GM23338 (cell line): ENCODE measurements around the gene S100A12. TPM values are rescaled to one million over a fixed set of nuclear protein-coding genes. Genes with fewer than 3 reads are reported as not detected.
A peak's percentile ranks its signal among the peaks of the same experiment; 100 is the strongest.

Source experiments
- ATAC-seq: fragments of 200-7000 bp; cut with Tn5 transposase; 3 replicates; pipeline ENCODE4 v1.9.1; 2020
- DNase-seq: peaks from one replicate; pipeline ENCODE4 v3.0.0-alpha.2; 2015; ENCODE audit warnings: low spot score
- H2AFZ ChIP-seq: fragments of 200-600 bp; sonication (generic); 2 replicates; pipeline ENCODE4 v1.8.0; 2016; ENCODE audit warnings: antibody characterized with exemption, mild to moderate bottlenecking, moderate library complexity
- H3F3A ChIP-seq: fragments of 200-600 bp; sonication (generic); replicated peaks from 2 replicates; pipeline ENCODE4 v1.8.0; 2017; ENCODE audit warnings: antibody characterized with exemption, mixed run types, low read depth
- H3K27ac ChIP-seq: fragments of 200-600 bp; sonication (generic); 2 replicates; pipeline ENCODE4 v1.6.1; 2016; ENCODE audit warnings: low read depth
- H3K27me3 ChIP-seq: fragments of 200-600 bp; sonication (generic); 2 replicates; pipeline ENCODE4 v1.8.0; 2016; ENCODE audit warnings: mild to moderate bottlenecking, mixed run types, moderate library complexity; ENCODE audit not compliant: insufficient read depth
- H3K36me3 ChIP-seq: fragments of 200-600 bp; sonication (generic); 2 replicates; pipeline ENCODE4 v1.8.0; 2016; ENCODE audit warnings: mild to moderate bottlenecking; ENCODE audit not compliant: insufficient read depth
- H3K4me1 ChIP-seq: fragments of 200-600 bp; sonication (generic); 2 replicates; pipeline ENCODE4 v1.8.0; 2016; ENCODE audit warnings: mild to moderate bottlenecking, moderate library complexity; ENCODE audit not compliant: insufficient read depth
- H3K4me2 ChIP-seq: fragments of 200-600 bp; sonication (generic); 2 replicates; pipeline ENCODE4 v1.7.1; 2017; ENCODE audit warnings: mixed run types
- H3K4me3 ChIP-seq: fragments of 200-600 bp; sonication (generic); 2 replicates; pipeline ENCODE4 v1.6.1; 2016; ENCODE audit warnings: mixed run types
- H3K79me2 ChIP-seq: fragments of 200-600 bp; sonication (generic); replicated peaks from 2 replicates; pipeline ENCODE4 v1.8.0; 2017; ENCODE audit warnings: mild to moderate bottlenecking; ENCODE audit not compliant: insufficient read depth
- H3K9me2 ChIP-seq: fragments of 200-600 bp; sonication (generic); 2 replicates; pipeline ENCODE4 v1.8.0; 2017; ENCODE audit not compliant: insufficient read depth
- H4K20me1 ChIP-seq: fragments of 200-600 bp; sonication (generic); replicated peaks from 2 replicates; pipeline ENCODE4 v1.8.0; 2017; ENCODE audit warnings: mild to moderate bottlenecking; ENCODE audit not compliant: insufficient read depth
- H3K27ac Mint-ChIP-seq: 2 replicates; pipeline ENCODE4 v1.8.0; 2020; ENCODE audit warnings: inconsistent platforms, mild to moderate bottlenecking, moderate library complexity, mixed read lengths
- H3K27me3 Mint-ChIP-seq: 3 replicates; pipeline ENCODE4 v1.8.0; 2022; ENCODE audit warnings: low read depth, mild to moderate bottlenecking, moderate library complexity, mixed read lengths, inconsistent platforms; ENCODE audit not compliant: insufficient read depth, poor library complexity
- H3K36me3 Mint-ChIP-seq: 3 replicates; pipeline ENCODE4 v1.8.0; 2021; ENCODE audit warnings: low read depth, mild to moderate bottlenecking, inconsistent platforms, moderate library complexity, mixed read lengths
- H3K4me1 Mint-ChIP-seq: 3 replicates; pipeline ENCODE4 v1.8.0; 2020; ENCODE audit warnings: mild to moderate bottlenecking, inconsistent platforms, mixed read lengths
- H3K4me3 Mint-ChIP-seq: 3 replicates; pipeline ENCODE4 v1.8.0; 2021; ENCODE audit warnings: moderate library complexity, mild to moderate bottlenecking, inconsistent platforms, mixed read lengths
- H3K9me3 Mint-ChIP-seq: 3 replicates; pipeline ENCODE4 v1.8.0; 2020; ENCODE audit warnings: moderate library complexity, mild to moderate bottlenecking, inconsistent platforms, mixed read lengths
- CREB1 ChIP-seq: fragments of 250-450 bp; sonication (Bioruptor Pico); IDR thresholded peaks from 2 replicates; pipeline ENCODE4 v1.5.0; 2020; ENCODE audit warnings: low read depth, mild to moderate bottlenecking, moderate library complexity
- EZH2 ChIP-seq: fragments of 200-600 bp; sonication (generic); IDR thresholded peaks from one replicate; pipeline ENCODE4 v1.8.0; 2017; ENCODE audit warnings: antibody characterized with exemption, mild to moderate bottlenecking, low read depth; ENCODE audit not compliant: unreplicated experiment
- EZH2phosphoT487 ChIP-seq: fragments of 200-600 bp; sonication (generic); IDR thresholded peaks from one replicate; pipeline ENCODE4 v1.8.1; 2018; ENCODE audit warnings: antibody characterized with exemption; ENCODE audit not compliant: unreplicated experiment
- JUNB ChIP-seq: IDR thresholded peaks from one replicate; pipeline ENCODE4 v1.6.1; 2016; ENCODE audit warnings: antibody characterized with exemption; ENCODE audit not compliant: unreplicated experiment
- NANOG ChIP-seq: IDR thresholded peaks from 2 replicates; pipeline ENCODE4 v1.6.1; 2016; ENCODE audit warnings: antibody characterized with exemption, borderline replicate concordance
- POLR2AphosphoS5 ChIP-seq: IDR thresholded peaks from 2 replicates; pipeline ENCODE4 v1.6.1; 2016; ENCODE audit warnings: antibody characterized with exemption, low read depth
- STAT1 ChIP-seq: IDR thresholded peaks from one replicate; pipeline ENCODE4 v1.6.1; 2016; ENCODE audit warnings: antibody characterized with exemption; ENCODE audit not compliant: unreplicated experiment
- ZNF114 ChIP-seq: fragments of 250-450 bp; sonication (Bioruptor Pico); IDR thresholded peaks from 2 replicates; pipeline ENCODE4 v1.5.0; 2020; ENCODE audit warnings: mild to moderate bottlenecking, moderate library complexity
- ZNF331 ChIP-seq: fragments of 250-450 bp; sonication (Bioruptor Pico); IDR thresholded peaks from 2 replicates; pipeline ENCODE4 v1.5.0; 2020; ENCODE audit warnings: low read depth, mild to moderate bottlenecking, moderate library complexity
- polyA plus RNA-seq: library from polyadenylated mRNA; unstranded; fragments of >200 nt; fragmentation: Nextera tagmentation; extraction: Ambion mirVana; gene quantifications from 2 replicates; pipeline ENCODE4 v1.2.1, GENCODE V29; 2016
- total RNA-seq: library from RNA; depleted of rRNA; stranded (reverse); fragments of >200 nt; shearing (Covaris generic); gene quantifications from 2 replicates; pipeline ENCODE4 v1.2.3, GENCODE V29; 2014
- TF ChIP-seq, protein P1 (sequence below): IDR thresholded peaks from one replicate; pipeline ENCODE4 v1.6.1; 2018; ENCODE audit warnings: antibody characterized with exemption; ENCODE audit not compliant: unreplicated experiment
- TF ChIP-seq, protein P2 (sequence below), 2 experiments: fragments of 200-600 bp in 1 of 2; sonication (generic) in 1 of 2; conservative IDR thresholded peaks; 2 replicates each; pipeline versions ENCODE4 v1.5.1 to v1.6.1; 2016 to 2017; ENCODE audit warnings: antibody characterized with exemption in 2 of 2, low read depth in 2 of 2, mild to moderate bottlenecking in 2 of 2, moderate library complexity in 1 of 2
- TF ChIP-seq, protein P3 (sequence below): IDR thresholded peaks from 2 replicates; pipeline ENCODE4 v1.6.1; 2016; ENCODE audit warnings: antibody characterized with exemption

The S100A12 gene
- total and polyA plus RNA-seq, 2 experiments from 2014 or later: not detected

DNA sequence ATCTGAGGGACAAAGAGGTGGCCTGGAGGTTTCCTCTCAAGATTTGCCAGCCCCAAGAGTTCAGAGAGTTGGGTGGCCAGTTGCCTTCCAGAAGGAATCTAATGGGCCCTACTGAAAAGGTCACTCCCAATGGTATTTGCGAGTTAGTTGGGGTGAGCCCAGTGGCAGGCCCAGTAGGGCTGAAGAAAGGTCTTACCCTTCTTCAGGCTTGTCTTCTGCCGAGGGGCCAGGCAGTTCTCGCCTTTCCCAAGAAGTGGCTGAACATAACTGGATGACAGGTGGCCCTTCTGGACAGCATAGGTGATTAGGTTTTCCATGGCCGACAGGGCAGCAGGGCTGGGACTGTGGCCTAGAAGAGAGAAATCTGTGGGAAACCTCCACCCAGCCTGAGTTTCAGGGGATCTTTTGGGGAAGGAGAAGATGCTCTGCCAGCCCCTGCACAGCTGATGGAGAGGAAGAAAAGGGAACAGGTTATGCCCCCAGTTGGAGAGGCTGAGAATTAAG lies 33.9 kb downstream of the S100A12 start (continued):
- TF ChIP-seq, protein P1, sequence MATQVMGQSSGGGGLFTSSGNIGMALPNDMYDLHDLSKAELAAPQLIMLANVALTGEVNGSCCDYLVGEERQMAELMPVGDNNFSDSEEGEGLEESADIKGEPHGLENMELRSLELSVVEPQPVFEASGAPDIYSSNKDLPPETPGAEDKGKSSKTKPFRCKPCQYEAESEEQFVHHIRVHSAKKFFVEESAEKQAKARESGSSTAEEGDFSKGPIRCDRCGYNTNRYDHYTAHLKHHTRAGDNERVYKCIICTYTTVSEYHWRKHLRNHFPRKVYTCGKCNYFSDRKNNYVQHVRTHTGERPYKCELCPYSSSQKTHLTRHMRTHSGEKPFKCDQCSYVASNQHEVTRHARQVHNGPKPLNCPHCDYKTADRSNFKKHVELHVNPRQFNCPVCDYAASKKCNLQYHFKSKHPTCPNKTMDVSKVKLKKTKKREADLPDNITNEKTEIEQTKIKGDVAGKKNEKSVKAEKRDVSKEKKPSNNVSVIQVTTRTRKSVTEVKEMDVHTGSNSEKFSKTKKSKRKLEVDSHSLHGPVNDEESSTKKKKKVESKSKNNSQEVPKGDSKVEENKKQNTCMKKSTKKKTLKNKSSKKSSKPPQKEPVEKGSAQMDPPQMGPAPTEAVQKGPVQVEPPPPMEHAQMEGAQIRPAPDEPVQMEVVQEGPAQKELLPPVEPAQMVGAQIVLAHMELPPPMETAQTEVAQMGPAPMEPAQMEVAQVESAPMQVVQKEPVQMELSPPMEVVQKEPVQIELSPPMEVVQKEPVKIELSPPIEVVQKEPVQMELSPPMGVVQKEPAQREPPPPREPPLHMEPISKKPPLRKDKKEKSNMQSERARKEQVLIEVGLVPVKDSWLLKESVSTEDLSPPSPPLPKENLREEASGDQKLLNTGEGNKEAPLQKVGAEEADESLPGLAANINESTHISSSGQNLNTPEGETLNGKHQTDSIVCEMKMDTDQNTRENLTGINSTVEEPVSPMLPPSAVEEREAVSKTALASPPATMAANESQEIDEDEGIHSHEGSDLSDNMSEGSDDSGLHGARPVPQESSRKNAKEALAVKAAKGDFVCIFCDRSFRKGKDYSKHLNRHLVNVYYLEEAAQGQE: no peak
- TF ChIP-seq EZH2phosphoT487: no peak

DNA sequence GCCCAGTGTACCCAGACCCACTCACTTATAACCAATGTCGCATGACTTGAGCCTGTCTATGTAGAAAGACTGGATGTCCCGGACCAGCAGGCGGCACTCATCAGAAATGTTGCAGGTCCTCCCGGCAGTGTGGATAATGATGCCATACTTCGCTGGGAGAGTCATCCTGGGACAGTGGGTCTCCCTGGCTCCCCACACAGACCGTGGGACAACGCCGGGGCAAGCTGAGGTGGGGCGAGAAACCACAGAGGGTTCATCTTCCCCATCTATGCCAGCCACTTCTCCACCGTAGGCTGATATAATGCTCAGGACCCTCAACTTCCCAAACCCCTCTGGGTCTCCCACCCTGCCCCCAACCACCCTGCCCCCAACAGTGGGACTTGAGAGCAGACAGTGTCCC lies 35.1 kb downstream of the S100A12 start:
- Histone ChIP-seq H3K27me3 (no peaks in the 10 kb centered on the region), H3K9me2 (peaks cover 22% of the 10 kb centered on the region), H3K36me3 (no peaks in the 10 kb centered on the region), H3K4me2 (no peak overlapping the region), H3K79me2 (no peaks in the 10 kb centered on the region), H2AFZ (peak overlapping the region; percentile 7; the same call in 1 of the 2 replicates), H3K4me1 (no peaks in the 10 kb centered on the region), H3F3A (no peaks in the 10 kb centered on the region), H3K27ac (no peak overlapping the region), H3K4me3 (no peak overlapping the region), H4K20me1 (no peaks in the 10 kb centered on the region)
- ATAC-seq: no peak
- TF ChIP-seq NANOG: no peak
- H3K27me3 Mint-ChIP-seq: peaks cover 7% of the 10 kb centered on the region
- no peaks in the 10 kb centered on the region for H3K9me3 Mint-ChIP-seq
- no peaks in the 10 kb centered on the region for H3K36me3 Mint-ChIP-seq
- H3K4me3 Mint-ChIP-seq: no peak overlapping the region
- peaks cover 12% of the 10 kb centered on the region; the same call in 2 of the 3 replicates for H3K4me1 Mint-ChIP-seq
- DNase-seq: no peak
- no peak overlapping the region for H3K27ac Mint-ChIP-seq

DNA sequence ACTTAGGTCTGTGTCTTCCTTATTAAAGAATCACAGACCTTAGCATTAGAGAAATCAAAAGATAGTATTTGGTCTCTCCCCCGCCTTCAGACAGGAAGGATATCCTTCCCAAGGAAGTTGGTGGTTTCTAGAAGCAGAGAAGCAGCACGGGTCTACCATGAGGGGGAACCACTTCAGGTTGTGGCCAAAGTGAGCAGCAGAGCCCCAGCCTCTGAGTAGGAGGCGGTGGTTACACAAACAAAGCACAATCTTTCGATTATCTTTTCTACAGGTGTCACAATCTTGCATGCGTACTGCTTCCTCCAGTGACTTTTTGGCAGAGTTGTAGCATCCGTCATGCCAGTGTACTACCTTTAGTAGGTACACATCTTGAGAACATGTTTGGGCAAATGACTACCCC lies 35.6 kb downstream of the S100A12 start:
- H3K36me3 Mint-ChIP-seq: no peaks in the 10 kb centered on the region
- Histone ChIP-seq H3K27ac (no peak overlapping the region), H3K4me2 (no peak overlapping the region), H3K9me2 (peaks cover 22% of the 10 kb centered on the region), H2AFZ (peak overlapping the region; percentile 7; the same call in 1 of the 2 replicates), H3K79me2 (no peaks in the 10 kb centered on the region), H3K27me3 (no peaks in the 10 kb centered on the region), H3K4me1 (no peaks in the 10 kb centered on the region), H3K36me3 (no peaks in the 10 kb centered on the region), H3K4me3 (no peak overlapping the region), H4K20me1 (no peaks in the 10 kb centered on the region), H3F3A (no peaks in the 10 kb centered on the region)
- H3K4me3 Mint-ChIP-seq: no peak overlapping the region
- H3K27ac Mint-ChIP-seq: no peak overlapping the region
- H3K4me1 Mint-ChIP-seq: peaks cover 12% of the 10 kb centered on the region; the same call in 2 of the 3 replicates
- no peak for DNase-seq
- H3K9me3 Mint-ChIP-seq: no peaks in the 10 kb centered on the region
- peaks cover 7% of the 10 kb centered on the region for H3K27me3 Mint-ChIP-seq
- ATAC-seq: no peak
- TF ChIP-seq JUNB (no peak), ZNF331 (CRISPR knock-in tag) (no peak), EZH2phosphoT487 (no peak), EZH2 (no peak), ZNF114 (CRISPR knock-in tag) (no peak), STAT1 (no peak), CREB1 (CRISPR knock-in tag) (no peak), POLR2AphosphoS5 (no peak), NANOG (no peak)
- TF ChIP-seq, protein P2, sequence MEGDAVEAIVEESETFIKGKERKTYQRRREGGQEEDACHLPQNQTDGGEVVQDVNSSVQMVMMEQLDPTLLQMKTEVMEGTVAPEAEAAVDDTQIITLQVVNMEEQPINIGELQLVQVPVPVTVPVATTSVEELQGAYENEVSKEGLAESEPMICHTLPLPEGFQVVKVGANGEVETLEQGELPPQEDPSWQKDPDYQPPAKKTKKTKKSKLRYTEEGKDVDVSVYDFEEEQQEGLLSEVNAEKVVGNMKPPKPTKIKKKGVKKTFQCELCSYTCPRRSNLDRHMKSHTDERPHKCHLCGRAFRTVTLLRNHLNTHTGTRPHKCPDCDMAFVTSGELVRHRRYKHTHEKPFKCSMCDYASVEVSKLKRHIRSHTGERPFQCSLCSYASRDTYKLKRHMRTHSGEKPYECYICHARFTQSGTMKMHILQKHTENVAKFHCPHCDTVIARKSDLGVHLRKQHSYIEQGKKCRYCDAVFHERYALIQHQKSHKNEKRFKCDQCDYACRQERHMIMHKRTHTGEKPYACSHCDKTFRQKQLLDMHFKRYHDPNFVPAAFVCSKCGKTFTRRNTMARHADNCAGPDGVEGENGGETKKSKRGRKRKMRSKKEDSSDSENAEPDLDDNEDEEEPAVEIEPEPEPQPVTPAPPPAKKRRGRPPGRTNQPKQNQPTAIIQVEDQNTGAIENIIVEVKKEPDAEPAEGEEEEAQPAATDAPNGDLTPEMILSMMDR (conservative IDR thresholded peaks at IDR 0.05; ENCODE audit: low read depth in 2 of 2): no peak
- TF ChIP-seq, protein P1: no peak
- TF ChIP-seq, protein P3, sequence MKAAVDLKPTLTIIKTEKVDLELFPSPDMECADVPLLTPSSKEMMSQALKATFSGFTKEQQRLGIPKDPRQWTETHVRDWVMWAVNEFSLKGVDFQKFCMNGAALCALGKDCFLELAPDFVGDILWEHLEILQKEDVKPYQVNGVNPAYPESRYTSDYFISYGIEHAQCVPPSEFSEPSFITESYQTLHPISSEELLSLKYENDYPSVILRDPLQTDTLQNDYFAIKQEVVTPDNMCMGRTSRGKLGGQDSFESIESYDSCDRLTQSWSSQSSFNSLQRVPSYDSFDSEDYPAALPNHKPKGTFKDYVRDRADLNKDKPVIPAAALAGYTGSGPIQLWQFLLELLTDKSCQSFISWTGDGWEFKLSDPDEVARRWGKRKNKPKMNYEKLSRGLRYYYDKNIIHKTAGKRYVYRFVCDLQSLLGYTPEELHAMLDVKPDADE: no peak
